ENCODE measurements around the gene SLC6A1. TPM values are rescaled to one million over a fixed set of nuclear protein-coding genes. Genes with fewer than 3 reads are reported as not detected.

The SLC6A1 gene
- total RNA-seq, 1 donor from 2014 or later, result under 0.01 TPM

DNA sequence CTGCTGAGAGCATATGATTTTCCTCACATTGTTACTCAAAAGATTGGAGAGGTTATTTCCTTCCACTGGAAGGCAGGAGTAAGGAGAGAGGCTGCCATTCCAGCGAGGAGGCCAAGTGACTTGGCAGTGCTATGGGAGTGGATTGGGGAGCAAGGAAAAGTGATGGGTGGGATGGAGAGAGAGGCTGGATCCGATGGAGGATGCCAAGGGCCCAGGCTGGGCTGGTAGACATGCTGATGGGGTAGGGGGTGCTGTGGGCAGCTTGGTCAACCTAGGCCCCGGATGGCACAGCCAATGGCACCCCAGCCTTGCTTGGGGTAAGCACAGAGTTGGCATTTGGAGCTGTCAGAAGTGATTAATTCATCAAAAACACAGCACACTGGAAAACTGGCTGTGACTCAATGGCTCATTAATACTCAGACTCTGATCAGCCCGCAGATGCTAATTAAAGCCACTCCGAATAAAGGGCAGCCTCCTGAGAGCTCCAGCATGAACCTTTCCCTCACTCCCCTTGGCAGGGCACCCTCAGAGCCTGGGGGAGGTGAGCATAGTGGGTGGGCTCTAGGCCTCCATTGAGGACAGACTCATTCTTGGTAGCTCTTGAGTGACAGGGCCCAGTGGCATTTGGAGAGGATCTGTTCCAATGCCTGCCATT lies 22.1 kb upstream of the SLC6A1 start:
- no peak for DNase-seq (ENCODE audit: low read depth, low spot score)

GRCh38 chr3:10972072-10972782 lies 20.3 kb upstream of the SLC6A1 start:
- DNase-seq (ENCODE audit: low read depth, low spot score), result no peak

GRCh38 chr3:10973046-10973595 lies 19.4 kb upstream of the SLC6A1 start:
- DNase-seq (ENCODE audit: low read depth, low spot score), result no peak

DNA sequence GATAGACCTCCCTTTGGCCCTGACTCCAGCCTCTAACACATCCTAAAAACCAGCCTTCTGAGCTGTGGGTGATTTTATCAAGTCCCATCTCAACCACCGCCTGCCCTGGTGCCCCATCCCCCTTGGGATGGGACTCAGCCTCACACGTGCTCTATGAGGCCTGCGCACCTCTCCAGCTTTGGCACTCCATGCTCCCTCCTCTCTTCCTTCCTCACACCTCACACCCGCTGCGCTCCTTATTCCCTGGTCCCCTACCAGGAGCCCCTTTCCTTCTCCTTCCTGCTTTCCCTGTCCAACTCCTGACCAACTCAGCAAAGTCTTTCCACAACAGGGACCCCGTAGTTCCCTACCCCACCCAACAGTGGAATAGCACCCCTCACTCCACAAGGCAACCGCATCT lies 18.4 kb upstream of the SLC6A1 start:
- DNase-seq (ENCODE audit: low read depth, low spot score), result no peak

DNA sequence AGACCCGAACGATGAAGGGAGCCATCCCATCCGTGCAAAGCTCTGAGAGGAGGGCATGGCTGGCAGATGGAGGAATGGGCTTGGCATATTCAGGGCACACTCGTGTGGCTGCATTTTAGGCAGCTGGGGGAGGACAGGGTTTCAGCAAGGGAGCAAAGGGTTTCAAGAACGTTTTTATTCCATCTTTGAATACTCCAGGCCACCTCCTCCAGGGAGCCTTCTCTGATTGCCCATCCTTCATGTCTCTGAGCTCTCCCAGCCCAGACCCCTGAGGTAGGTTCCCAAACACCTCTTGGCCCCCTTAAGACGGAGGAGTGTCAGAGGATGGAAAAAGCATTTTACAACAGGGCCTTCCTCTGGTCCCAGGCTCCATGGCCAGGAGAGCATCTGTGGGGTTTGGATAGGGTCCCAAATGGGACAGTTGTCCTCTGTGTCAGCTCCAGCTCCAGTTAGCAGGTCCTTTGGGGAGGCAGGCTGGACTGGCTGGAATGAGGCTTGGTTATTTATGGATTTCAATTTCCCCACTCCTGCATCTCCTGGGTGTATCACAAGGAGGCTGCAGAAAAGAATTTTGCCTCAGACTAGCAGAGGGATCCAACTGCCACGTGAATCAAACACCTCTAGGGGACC lies 17.7 kb upstream of the SLC6A1 start:
- DNase-seq (ENCODE audit: low read depth, low spot score), result no peak

DNA sequence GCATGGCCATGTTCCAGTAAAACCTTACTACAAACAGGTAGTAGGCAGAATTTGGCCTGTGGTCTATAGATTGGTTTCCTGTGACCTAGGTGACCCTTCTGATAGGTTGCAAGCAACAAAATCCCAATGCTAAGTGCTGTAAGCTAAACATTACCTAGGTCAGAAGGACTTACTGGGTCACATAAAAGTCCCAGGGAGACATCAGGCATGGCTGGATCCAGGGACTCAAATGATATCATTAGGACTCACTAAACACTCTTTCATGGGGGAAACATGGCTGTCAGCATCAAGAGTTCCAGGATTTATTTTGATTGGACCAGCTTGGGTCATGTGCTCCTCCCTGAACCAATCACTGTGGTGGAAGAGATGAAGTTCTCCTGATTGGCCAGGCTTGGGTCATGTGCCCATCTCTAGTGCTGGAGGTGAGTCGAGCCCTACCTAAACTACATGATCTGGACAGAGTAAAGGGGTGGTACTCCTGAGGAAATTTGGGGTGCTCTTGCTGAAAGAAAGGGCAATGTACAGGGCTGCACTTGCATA lies 16.8 kb upstream of the SLC6A1 start:
- DNase-seq (ENCODE audit: low read depth, low spot score), result no peak

- no peak for DNase-seq (ENCODE audit: low read depth, low spot score)
Measured at GRCh38 chr3:10976770-10977169, 15.8 kb upstream of the SLC6A1 start.

DNA sequence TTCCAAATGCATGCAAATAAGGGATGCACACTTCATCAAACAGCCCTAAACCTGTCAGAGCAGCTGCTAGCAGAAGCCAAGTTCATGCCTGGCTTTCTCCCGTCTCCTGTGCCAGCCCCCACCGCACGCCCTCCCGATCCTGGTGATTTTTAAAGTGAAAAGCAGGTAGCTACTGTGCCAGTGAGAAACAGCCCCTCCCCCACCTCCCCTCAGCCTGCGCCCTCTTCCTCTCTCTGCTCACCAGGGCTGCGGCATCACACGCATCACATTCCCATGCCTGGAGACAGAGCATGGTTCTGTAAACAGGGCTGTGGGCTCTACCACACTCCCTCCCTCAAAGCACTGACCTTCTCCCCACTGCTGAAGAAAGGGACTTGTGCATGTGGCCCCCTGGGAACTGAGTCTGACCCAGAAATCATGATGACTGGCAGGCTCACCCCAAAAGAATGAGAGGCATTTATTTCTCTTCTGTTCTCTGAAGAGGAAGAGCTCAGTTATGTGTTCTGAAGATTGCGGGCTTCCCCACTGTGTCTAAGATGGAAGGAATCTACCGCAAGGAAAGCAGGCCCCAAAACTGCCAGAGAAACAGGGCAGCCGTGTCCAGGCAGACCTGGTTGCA lies 14.5 kb upstream of the SLC6A1 start:
- no peak for DNase-seq (ENCODE audit: low read depth, low spot score)

DNA sequence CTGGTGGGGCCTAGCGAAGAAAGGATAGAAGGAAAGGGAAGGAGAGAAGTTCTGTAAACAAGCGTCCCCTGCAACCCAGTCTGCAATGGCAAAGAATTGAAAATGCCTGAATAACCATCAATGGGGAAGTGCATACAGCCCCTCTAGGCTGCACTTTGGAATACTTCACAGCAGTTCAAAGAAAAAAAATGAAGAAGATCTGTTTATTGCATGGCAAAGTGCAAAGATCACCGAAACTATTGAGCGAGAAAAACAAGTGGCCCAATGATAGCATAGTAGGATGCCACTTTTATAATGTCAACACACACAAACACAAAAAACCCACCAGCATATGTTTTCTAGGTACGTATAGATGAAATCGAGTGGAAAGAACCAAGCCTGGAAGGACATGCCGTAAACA lies 13.6 kb upstream of the SLC6A1 start:
- DNase-seq (ENCODE audit: low read depth, low spot score), result no peak

GRCh38 chr3:10980312-10980711 lies 12.2 kb upstream of the SLC6A1 start:
- no peak for DNase-seq (ENCODE audit: low read depth, low spot score)

- DNase-seq (ENCODE audit: low read depth, low spot score), result no peak
Measured at GRCh38 chr3:10981031-10981430, 11.5 kb upstream of the SLC6A1 start.

DNA sequence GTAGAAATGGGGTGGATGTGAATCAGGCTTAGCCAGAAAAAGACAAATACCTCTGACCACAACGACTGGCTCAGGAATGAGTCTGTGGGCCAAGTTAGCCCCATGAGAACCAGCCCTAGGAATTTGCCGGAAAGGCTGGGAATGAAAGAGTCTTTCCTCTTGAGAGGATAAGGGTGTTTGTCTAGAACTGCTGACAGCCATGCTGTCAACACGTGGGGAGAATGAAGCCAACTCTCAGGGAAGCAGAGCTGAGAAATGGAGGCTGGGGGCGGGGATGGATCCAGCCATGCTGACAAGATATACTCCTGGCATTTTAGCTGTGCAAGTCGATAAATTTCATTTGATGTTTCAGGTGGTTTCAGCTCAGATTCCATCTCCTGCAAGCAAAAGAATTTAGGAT lies 10.6 kb upstream of the SLC6A1 start:
- DNase-seq (ENCODE audit: low read depth, low spot score), result peak; percentile 30

GRCh38 chr3:10982782-10983181 lies 9.8 kb upstream of the SLC6A1 start:
- DNase-seq (ENCODE audit: low read depth, low spot score), result no peak

DNA sequence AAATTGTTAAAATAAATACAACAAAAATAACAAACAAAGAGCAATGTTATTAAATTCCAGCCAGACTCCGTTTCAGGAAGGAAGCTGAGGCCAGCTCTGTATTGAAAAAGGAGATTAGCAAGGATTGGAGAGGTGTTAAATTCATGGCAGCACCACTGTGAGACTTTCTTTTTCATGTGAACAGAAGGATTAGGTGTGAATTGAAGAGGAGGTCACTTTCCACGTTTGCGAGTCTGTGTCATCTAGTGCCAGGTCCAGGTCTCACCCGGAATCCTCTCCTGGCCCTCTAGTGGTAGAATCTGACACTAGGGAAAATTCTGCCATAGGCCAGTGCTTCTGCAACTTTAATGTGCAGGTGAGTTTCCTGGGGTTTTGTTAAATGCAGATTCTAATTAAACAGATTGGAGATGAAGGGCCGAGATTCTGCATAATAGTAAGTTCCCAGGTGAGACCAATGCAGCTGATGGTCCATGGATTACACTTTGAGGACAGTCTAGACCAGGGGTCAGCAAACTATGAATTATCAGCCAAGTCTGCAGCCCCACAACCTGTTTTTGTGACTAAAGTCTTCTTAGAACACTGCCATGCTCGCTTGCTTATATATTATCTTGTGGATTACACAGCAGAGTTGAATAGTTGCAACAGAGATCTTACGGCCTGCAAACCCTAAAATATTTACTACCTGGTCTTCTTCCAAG lies 9.2 kb upstream of the SLC6A1 start:
- DNase-seq (ENCODE audit: low read depth, low spot score), result no peak

DNA sequence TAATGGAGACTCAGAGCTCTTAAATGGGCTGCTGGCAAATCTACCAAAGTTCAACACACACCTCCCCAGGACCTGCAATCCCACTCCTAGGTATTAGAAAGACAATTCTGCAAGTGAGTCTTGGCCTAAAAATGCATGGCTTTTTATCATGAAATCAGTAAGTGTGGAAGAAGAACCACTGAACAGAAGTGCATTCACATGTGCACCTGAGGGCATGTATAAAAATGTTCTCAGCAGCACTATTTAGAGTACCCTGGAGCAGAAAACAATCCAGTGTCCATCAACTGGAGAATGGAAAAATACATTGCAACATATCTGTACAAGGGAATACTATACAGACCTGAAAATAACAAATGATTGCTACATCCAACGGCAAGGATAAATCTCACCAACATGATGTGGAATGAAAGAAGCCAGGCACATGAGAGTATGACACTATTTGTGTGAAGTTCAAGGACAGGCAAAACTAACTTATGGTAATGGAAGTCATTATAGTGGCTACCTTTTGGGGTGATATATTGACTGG lies 8.1 kb upstream of the SLC6A1 start:
- DNase-seq (ENCODE audit: low read depth, low spot score), result no peak

DNA sequence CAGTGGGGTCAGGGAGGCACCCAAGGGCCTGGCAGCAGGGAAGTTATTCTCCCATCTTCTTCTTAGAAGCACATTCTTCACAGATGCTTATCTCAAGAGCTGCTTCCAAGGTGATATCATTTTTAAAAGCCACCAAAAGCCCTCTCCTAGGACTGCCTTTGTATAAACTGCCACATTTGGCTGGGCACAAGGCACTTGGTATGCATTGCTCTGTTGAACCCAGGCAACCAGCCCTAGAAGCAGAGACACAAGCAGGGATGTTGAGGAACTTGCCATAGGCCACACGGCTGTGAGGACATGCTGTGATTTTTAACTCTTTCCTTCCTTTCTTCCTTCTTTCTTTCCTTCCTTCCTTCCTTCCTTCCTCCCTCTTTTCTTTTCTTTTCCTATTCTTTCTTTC lies 7.4 kb upstream of the SLC6A1 start:
- no peak for DNase-seq (ENCODE audit: low read depth, low spot score)

GRCh38 chr3:10986592-10986991 lies 6.0 kb upstream of the SLC6A1 start:
- DNase-seq (ENCODE audit: low read depth, low spot score), result no peak

DNA sequence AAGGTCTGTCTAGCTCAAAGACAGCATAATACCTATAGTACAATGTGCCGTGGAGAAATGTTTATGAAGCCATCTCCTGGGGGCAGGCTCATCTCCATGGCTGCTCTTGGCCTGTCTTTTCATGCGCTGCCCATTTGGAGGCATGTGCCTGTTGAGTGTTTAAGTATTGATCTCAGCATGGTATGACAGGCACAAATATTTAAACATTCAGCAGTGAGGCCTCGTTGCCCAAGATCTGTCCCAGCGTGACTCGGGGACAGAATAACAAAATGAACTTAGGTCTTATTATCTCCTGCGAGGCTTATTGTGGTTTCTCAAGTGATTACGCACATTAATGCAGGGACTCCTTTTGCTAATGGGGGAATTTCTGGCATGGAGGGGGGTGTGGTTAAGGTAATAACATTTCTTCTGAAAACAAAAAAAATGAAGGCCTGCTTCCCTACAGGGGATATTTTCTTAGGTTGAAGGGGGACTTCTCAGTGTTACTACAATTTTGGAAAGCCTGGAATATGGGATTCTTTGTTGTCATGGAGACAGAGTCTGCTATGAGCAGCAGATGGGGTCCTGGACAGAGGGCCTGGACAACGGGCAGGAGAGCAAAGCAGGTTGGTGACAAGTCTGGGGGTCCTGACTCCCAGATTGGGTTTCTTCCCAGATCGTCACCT lies 4.4 kb upstream of the SLC6A1 start:
- DNase-seq (ENCODE audit: low read depth, low spot score), result no peak

DNA sequence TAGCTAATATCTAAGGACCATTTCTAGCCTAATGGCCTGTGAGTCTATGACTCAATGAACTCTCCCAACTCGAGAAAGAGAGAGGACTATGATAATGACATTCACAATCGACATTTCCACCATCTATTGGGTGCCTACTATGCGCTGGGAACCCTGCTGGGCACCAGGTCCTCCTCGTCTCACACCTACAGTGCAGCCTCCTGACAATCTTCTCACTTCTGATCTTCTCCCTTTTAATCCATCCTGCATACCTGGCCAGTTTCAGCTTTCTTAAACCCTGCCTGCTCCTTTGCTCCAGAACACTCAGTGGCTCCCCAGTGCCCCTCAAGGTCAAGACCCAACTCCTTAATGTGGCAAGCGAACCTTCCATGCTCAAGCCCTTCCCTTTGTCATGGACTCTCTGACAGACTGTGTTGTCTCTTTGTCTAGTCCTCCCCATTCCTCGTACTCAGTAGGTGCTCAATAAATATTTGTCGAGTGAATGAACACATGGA lies 3.5 kb upstream of the SLC6A1 start:
- no peak for DNase-seq (ENCODE audit: low read depth, low spot score)

Measured in pulmonary artery endothelial cell (primary cell).